HL-60/S4 (cell line): ENCODE results near the gene AVPI1.

Experiments used
- in situ Hi-C: fragments of 300-500 bp; cut with MboI; formaldehyde crosslinking; loops from 2 replicates; pipeline ENCODE4 v1.14.3; 2022; ENCODE audit warnings: low sequenced_read_pairs

Gene AVPI1

DNA sequence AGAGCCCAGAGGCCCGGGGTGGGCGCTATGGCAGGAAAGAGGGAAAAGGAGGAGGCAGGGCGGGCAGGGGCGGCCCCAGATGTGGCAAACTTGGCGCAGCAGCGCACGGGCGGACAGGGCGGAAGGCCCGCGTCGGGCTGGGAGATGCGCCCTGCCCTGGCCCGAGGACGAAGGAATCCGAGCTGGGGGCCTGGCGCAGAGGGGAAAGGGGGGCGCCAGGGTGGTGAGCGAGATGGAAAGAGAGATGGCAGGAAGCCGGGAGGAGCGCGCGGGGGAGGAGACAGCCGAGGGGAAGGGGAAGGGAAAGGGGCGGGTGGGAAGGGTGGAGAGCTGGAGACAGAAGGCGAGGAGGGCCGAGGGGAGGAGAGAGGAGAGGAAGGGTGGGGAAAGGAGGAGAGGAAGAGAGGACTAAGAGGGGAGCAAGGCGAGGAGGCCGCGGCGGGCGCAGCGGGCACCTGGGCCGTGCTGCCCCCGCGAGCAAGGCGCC is 26.3 kb upstream of the AVPI1 start, which contains the start of gene MARVELD1:
Gene MARVELD1, plus strand, starts transcription at position 392 of the 487 bp plus-strand sequence. CDS start 147 bp downstream, outside the sequence.
- in situ Hi-C loops = no loop called here

DNA sequence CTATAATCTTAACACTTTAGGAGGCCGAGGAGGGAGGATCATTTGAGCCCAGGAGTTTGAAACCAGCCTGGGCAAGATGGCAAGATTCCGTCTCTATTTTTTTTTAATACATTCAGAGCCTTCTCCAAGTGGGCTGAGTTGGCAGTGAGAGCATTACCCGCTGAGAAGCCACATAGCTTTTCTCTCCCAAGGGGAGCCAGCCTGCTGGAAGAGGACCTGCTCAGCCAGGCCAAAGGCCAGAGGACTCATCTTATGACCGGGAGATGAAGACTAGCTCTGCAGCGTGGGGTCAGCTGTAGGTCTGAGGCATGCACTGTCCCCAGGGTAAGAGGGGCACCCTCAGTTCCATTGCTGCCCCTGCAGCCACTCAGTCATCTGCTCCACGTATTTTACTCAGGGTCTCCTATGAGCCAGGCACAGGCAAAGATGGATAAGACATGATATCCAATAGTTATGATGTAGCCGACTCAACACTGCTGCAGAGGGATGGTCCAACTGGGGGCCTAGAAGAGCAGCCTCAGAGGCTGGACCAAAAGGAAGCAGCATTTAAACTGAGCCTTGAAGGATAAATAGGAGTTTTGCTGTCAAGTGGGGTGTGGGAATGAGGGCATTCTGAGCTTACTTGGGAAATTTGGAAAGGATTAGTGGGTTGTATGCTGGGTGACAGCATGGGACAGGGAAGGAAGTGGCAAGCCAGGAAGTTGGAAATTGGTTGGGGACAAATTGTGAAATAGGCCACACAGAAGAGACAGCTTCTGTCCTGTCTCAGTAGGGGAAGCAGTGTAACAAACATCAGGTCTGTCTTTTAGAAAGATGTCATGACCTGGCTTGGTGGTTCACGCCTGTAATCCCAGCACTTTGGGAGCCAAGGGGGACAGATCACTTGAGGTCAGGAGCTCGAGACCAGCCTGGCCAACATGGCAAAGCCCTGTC is 24.9 kb upstream of the AVPI1 start:
- in situ Hi-C loops = no loop called here

DNA sequence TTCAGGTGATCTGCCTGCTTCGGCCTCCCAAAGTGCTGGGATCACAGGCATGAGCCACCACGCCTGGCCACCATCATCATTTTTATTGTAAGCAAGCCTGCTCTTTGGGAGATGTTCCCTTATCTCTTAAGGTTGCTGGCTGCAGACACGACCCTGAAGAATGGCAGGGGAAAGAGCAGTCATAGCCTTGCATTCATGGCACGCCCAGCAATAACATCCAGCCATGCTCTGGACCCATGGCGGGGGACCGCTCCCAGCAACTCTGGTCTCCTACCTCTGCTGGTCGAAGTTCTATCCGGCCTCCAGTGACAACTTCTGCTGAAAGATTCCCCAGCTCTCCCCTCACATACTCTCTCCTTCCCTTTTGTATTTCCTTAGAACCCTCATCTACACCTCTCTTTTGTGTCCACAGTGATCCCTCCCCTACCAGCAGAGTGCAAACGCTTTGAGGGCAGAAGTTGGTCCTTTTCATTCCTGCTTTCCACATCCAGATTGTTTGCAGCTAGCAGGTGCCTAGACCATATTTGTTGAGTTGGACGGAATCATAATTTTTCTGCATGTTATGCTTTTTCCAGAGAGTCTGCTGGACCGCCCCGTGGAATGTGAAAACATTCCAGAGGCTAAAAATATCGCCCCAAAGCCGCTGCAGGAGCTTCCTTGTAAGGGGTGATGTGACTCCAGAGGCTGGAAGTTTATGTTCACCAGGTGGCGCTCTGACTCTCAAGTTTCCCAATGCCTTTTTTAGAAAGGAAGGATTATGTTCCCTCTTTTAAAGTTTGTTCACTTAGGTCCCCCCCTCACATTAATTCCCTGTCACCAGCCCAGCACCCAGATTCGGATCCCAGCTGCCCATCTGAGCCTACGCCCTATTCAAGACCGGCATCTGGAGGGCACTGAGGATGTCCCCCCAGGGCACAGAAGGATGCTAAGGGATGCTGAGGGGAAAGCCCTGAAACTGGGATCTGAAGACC is 22.2 kb upstream of the AVPI1 start:
- in situ Hi-C loops = no loop called here

DNA sequence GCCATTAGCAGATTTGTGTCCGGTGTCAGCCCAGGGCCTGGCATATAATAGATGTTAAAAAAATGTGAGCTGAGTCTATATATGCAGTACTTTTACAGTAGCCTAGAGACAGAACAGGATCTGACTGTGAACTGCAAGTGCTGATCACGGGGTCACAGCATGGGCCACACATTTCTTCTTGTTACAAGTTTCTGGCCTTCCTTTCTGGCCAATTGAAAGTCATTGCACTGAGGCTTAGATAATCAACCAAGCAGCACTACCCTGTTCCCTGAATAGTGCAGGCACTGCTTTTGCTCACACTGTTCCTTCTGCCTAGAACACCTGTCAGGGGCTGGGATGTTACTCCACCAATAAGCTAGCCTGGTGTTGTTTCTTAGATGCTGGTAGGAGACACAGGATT is 21.1 kb upstream of the AVPI1 start:
- in situ Hi-C loops = no loop called here

DNA sequence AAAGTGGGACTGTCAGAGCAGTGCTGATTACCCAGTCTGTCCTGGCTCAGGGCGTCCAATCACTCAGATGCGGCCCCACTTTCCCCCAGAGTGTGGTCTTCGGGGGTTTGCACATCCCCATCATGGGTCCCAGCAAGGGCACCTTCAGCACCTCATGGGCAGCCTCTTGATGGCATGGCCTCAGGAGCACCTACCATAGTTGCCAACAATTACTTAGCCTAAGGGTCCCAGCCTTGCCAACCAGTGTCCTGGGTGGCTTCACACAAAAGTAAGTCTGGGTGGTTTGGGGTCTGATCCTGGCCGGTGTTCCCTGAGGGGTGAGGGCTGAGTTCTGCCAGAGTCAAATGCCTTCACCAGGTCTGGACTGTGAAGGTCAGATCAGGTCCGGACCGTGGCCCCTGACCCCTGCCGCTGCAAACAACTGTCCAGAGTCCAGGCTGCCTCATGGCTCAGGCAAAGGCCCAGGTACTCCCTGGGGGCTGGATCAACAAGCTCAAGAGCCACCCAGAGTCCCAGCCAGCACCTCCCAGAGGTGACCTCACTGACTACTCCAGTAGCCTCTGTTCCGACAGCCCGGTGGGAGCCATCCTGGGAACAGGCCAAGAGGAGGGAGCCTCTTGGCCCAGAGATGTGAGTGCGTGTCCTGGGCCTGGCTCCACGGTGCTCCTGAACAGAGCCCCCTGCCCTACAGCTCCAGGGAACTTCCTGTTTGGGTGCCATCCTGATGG is 20.3 kb upstream of the AVPI1 start:
- in situ Hi-C loops = no loop called here

DNA sequence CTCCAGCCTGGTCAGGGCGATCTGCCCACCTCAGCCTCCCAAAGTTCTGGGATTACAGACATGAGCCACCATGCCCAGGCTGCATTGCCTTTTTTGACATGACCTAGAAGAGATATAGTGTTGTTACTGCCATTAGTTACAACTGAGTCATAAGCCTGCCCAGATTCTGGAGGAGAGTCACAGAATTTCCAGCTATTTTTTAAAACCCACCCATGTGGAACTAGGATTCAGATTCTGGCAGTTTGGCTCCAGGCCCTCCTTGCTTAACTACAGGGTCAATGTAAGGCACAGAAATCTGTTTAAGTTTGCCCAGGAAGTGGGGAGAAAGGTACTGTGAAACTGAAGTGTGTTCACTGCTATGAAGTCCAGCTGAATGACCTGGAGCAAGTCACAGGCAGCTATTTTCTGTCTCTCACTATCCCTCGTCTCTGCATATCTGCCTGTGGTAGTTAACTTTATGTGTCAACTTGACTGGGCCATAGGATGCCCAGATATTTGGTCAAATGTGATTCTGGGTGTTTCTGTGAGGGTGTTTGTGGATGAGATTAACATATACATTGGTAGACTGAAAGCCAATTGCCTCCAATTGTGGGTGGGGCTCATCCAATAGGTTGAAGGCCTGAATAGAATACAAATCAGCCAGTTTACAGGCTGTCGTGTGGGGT is 18.1 kb upstream of the AVPI1 start:
- in situ Hi-C loops = no loop called here

DNA sequence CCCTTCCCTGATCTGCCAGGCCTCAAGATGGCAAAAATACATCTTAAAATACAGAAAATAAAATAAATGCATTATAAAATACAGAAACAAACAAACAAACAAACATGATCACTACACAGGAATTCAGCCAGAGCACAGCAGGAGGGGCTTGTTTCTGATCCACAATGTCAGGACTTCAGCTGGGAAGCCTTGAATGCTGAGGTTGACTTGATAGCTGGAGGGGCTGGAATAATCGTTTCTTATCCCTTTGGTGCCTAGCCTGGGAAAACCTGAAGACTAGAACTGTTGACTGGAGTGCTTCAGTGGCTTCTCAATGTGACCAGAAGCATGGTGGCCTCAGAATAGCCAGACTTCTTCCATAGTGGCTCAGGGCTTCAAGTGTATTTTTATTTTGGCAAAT is 17.3 kb upstream of the AVPI1 start:
- in situ Hi-C loops = no loop called here

DNA sequence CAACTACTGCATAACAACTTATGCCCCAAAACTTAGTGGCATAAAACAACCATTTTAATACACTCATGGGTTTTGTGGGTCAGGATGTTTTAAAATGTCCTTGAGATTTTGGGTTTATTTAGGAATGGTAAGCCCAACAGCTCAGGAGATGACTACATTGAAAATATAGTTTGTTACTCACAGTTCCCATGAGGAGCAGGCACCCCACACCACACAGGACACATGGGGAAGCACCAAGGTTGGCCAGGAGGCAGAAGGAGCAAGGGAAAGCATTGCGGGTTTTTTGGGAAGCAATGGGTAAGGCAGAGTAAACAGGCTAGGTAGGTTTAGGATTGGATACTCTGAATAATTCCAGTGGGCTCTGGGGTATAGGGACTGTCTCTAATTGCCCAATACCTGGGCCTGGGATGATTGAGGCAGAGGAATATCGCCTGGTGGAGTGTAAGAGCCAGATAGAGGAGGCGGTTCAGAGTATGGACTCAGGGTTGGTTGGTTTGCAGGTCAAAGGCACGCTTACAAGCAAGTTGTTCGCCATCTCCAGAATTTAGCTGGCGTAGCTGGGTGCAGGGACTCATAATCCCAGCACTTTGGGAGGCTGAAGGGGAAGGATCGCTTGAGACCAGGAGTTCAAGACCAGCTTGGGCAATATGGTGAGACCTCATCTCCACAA is 16.5 kb upstream of the AVPI1 start:
- in situ Hi-C loops = no loop called here

DNA sequence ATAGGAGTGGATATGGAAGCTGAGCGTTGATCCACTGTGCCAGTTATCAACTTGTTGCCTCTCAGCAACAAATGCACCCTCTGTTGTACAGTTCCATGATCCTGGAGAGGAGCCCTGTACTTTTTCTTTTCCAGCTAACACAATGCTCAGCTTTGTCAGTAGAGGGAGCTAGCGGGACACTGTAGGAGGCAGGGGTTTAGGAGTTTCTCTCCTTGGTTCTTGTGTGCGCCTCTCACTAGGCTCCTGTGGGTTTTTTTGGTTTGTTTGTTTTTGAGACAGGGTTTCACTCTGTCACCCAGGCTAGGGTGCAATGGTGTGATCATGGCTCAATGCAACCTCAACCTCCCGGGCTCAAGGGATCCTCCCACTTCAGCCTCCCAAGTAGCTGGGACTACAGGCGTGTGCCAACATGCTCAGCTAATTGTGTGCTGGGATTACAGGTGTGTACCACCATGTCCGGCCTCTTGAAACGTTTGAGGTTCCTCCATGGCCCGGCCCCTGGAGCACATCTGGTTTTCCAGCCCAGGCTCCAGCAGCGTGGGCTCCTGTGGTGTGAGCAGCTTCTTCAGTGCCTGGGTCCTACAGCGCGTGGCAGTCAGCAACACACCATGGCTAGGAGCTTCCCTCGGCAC is 14.5 kb upstream of the AVPI1 start:
- in situ Hi-C loops = no loop called here

DNA sequence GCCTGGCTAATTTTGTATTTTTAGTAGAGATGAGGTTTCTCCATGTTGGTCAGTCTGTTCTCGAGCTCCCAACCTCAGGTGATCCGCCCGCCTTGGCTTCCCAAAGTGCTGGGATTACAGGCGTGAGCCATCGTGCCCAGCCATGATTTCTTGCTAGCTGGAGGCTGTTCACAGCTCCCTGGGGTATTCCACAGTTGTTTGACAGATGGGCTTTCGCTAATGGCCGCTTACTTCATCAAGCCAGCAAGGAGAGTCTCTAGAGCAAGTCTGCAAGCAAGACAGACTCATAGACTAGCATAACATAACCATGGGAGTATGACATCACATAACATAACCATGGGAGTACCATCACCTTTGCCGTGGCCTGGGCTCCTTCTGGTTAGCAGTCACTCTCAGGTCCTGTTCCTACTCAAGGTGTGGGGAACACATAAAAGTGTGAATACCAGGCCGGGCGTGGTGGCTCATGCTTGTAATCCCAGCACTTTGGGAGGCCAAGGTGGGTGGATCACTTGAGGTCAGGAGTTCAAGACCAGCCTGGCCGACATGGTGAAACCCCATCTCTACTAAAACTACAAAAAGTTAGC is 11.1 kb upstream of the AVPI1 start:
- in situ Hi-C loops = loop anchor here (5.0 kb wide), 1 partner anchor 1296 kb away; no protein-coding TSS in a partner anchor

DNA sequence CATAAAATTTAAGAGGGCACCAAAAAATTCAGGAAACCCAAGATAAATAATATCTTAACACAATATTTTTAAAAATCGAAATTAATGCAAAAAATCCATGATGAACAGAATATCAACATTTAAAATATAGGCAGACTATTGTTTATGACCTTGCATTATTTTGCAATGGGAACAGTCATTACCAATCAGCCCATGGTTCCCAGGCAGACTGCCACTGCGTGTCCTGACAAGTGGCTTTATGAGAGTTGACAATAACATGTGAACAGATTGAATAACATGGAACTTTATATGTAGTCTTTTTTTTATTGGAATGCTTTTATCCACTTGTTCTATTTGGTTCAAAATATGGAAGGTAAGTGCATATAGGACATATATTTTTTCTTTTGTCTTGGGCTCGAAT is 3.1 kb upstream of the AVPI1 start:
- in situ Hi-C loops = no loop called here

DNA sequence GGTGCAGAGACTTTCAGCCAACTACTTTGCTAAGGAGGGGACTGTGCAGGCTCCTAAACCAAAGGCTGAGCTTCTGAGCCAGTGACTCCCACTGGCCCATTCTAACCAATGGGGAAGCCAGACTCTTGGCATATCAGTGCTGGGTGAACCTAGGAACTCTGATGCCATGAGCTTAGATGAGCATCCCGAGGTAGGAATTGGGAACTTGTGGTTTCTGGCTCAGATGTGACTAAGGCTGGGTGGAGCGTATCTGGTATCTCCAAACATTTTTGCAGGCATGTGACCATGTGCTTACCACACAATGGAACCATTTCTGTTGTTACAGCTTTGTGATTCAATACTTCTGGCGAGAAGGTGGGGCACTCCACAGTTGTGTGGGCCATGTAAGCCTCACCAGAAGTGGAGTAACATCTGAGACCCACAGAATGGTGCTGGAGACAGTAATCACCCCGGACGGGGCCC is 2.5 kb upstream of the AVPI1 start:
- in situ Hi-C loops = no loop called here

DNA sequence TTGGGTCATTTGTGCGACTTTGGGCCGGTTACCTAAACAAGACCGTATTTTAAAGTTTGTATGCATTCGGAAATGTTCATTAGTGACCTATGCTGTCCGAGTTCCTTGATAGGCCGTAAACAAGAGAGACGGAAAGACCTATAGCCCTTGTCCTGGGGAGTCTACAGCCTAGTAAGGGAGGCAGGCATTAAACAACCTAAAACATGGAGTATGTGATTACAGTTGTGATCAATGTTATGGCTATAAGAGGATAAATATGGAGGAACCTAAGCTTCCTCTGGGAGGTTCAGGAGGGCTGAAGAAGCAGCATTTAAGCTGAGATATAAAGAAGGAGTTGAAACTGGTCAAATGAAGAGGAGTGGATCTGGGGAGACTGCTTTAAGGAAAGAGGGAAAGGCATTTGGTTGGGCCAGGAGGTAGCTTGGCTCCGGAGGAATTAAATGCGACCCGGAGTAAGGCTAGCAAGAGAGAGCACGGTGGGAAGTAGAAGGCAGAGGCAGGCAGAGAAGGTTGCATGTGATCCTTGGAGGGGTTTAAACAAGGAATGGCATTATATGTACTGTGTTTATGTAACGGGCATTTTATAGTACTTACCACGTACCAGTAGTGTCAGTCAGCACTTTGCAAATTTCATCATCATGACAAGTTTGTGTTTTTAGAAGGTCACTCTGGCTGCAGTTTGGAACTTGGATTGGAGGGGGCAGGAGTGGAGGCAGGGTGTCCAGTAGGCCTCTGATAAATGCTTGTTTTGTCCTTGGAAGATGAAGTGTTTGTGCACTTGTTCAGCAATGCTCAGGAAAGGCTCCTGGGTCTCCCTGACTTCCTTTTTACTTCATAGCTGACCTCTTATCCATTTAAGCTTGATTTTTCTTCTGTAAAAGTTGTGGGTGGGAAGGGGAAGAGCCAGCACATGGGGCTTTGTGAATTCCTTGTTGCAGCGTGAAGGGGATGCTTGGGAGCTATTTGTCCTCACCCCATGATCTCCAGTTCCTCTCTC is 1.0 kb upstream of the AVPI1 start:
- in situ Hi-C loops = no loop called here

DNA sequence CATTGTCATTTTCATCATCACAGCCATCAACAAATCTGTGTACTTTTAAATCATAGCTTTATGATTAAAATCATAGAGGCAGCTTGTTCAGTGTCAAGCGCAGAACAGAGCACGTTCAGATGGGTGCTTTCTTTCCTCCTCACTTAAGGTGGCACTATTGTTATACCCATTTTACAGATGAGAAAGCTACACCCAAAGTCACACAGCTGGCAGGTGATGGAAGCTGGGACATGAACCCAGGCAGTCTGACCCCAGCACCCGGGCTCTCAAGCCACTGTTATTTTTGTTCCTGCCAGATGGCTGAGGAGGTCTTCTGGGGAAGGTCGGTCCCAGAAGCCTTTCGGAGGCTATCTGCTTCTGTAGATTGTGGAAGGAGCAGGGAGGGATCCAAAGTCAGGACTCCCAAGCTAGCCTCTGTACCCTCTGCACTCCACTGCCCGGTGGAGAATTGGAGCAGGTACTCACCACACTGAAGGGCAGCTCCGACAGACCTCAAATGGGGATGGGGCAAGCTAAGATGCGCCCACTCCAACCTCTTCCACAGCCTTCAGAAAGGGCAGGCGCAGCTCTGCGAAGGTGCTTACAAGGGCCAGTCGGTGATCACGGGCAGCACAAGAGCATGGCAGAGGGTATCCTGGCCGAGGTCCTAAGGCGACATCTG is 610 bp downstream of the AVPI1 start:
- in situ Hi-C loops = no loop called here

DNA sequence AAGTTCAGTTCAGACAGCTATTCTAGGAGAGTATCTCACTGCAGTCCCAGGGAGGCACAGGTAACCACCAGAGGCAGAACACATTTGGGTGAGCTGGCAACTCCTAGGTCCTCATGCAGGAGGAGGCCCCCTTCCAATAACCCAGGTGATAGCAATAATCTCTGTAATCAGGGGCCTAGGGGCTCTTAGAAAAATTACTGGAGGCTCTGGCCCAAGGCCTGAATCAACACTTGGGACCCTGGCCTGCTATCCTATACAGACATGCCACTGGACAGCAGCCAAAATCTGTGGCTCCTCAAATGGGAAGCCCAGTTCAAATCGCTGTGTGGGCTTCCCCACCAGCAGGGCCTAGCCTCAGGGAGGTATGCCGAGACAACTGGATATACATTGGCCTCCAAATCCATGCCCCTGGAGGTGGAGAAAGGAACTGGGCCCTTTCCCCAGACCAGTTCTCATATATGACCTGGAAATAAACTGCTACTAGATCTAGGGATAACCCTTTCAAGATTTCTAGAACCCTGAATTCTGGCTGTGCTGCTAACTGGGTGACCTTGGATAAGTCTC is 1.6 kb downstream of the AVPI1 start:
- in situ Hi-C loops = no loop called here

DNA sequence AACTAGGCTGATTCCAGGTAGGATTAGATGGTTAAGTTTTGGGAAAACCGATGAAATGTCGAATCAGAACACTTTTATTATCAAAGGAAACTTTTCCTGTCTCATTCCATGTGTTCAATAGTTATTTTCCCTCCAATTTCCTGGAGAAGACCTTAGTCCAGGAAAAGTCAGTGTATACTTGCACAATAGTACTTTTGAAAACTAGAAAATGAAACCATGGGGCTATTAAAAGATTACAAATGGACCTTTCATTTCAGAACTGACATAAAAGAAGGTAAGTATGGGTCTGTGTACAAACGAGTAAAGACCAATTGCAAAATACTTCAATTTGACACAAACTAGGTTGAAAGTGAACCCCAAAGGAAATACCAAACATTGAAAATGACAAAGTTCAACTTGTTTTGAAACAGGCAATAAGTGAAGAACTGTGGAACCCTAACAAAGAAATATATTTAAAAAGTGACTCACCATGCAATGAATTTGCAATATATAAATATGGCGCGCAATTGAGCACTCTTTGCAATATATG is 2.1 kb downstream of the AVPI1 start:
- in situ Hi-C loops = no loop called here
